Activated T-cell treated with anti-CD3 and anti-CD28 coated beads, Interleukin-2, amount 50 U/mL, for 4 hours (primary cell): ENCODE data around the gene NR3C1. TPM values are rescaled to one million over a fixed set of nuclear protein-coding genes. Genes with fewer than 3 reads are reported as not detected.

Experiments used
- ATAC-seq, 2 donors: fragments of 200-7000 bp; cut with Tn5 transposase; one replicate each; pipeline ENCODE4 v1.10.0; 2021
- DNase-seq: peaks from one replicate; pipeline ENCODE4 v3.0.0-alpha.2; 2020
- H3K27me3 Mint-ChIP-seq: one replicate; pipeline ENCODE4 v1.8.0; 2021; ENCODE audit warnings: low read depth, mixed read lengths
- H3K36me3 Mint-ChIP-seq: one replicate; pipeline ENCODE4 v1.8.0; 2022; ENCODE audit warnings: mixed read lengths; ENCODE audit not compliant: insufficient read depth
- H3K4me1 Mint-ChIP-seq: one replicate; pipeline ENCODE4 v1.8.0; 2021; ENCODE audit warnings: low read depth, mixed read lengths
- H3K4me3 Mint-ChIP-seq: one replicate; pipeline ENCODE4 v1.8.0; 2021; ENCODE audit warnings: mild to moderate bottlenecking, moderate library complexity, mixed read lengths
- H3K9me3 Mint-ChIP-seq: one replicate; pipeline ENCODE4 v1.8.0; 2021; ENCODE audit warnings: mixed read lengths
- total RNA-seq, 3 donors: library from RNA; stranded (reverse); gene quantifications; one replicate each; pipeline ENCODE4 v1.2.1, GENCODE V29; 2021

NR3C1 gene
- total RNA-seq, 3 donors from 2014 or later = 40.2 to 53.3 (median 43.1) TPM

DNA sequence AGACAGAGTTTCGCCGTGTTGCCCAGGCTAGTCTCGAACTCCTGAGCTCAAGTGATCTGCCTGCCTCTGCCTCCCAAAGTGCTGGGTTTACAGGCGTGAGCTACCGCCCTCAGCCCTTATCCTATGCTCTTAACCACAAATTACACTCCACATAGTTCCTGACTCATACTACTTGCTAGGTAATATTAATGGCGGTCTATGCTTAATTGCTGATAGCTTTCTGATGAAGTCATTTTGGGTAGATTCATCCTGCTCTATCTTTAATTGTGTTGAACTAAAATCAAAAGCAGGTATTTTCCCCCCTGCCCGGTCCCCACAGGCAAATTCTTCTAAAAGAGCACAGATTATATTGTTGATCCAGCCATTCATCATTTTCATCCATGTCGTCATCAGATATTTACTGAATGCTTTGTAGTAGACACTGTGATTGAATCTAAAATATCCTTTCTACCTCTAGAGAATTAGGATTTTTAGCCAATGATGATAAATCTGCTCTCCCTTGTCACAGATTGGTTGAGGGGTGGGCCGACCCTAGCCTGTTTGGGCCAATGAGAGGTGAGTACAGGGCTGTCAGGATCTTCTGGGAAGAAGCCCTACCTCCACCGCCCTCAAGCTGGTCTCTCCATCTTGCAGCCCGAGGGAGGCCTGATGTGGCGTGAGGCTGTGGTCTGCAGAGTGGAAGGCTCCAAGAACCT lies 144.8 kb downstream of the NR3C1 start:
- H3K9me3 Mint-ChIP-seq = no peaks in the 10 kb centered on the region
- no peaks in the 10 kb centered on the region for H3K36me3 Mint-ChIP-seq
- ATAC-seq = no peak
- H3K4me3 Mint-ChIP-seq = no peak overlapping the region
- no peaks in the 10 kb centered on the region for H3K27me3 Mint-ChIP-seq
- no peak for DNase-seq
- peaks cover 12% of the 10 kb centered on the region for H3K4me1 Mint-ChIP-seq

DNA sequence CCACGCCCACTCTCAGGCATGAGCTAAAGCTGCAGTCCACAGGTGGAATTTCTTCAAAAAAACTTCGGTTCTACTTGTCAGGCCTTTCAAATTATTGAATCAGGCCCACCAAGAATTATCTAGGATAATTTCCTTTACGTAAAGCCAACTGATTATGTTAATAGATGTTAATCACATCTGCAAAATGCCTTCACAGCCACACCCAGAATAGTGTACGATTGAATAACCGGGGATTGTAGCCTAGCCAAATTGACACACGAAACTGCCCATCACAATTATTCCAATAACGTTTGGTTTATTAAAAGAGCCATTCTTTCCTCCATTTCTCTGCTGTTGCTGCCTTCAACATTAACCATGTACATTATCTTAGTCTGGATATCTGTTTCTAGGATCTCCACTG lies 148.7 kb downstream of the NR3C1 start:
- Mint-ChIP-seq H3K27me3 (no peaks in the 10 kb centered on the region), H3K4me3 (no peak overlapping the region), H3K36me3 (no peaks in the 10 kb centered on the region), H3K4me1 (no peaks in the 10 kb centered on the region), H3K9me3 (no peaks in the 10 kb centered on the region)
- ATAC-seq (no peak), DNase-seq (no peak)

DNA sequence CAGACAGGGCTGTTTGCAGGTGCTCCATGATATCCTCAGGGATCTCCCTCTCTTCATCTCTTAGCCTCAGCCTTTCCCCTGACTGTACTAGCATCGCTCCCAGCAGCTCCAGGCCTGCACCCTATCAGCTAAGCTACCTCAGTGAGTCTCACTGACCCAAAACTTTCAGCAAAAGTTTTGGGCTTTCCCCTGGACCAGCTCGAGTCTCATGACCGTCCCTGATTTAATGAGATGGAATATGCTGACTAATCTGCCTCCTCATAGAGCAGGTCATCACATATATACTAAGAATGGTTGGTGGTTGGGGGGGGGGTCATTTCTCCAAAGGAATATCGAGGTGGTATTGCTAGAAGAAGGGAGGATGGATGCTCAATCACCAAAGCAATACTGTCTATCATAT lies 151.5 kb downstream of the NR3C1 start:
- H3K4me1 Mint-ChIP-seq = no peaks in the 10 kb centered on the region
- DNase-seq = no peak

DNA sequence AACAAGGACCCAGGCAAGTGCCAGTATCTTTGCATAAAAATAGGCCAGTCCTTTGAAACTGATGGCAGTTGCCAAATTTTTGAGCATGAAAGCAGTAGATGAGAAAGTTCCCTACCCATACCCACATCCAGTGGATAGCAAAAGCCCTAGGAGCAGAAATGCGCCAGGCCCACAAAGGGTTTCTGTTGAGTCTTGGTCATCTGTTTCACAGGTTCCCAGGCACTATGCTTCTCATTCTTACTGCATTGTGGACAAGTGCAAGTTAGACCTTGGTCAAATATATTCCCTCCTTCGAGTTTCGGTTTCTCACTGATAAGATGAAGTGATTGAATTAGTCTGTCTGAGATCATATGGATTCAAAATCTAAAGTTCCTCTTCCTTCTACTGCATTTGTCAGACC lies 152.3 kb downstream of the NR3C1 start:
- DNase-seq (no peak), ATAC-seq (no peak)
- H3K4me3 Mint-ChIP-seq = no peak overlapping the region
- no peaks in the 10 kb centered on the region for H3K36me3 Mint-ChIP-seq
- no peaks in the 10 kb centered on the region for H3K4me1 Mint-ChIP-seq
- H3K9me3 Mint-ChIP-seq = no peaks in the 10 kb centered on the region
- H3K27me3 Mint-ChIP-seq = no peaks in the 10 kb centered on the region

More for the DNA sequence above, 151.5 kb downstream of the NR3C1 start:
- Mint-ChIP-seq H3K36me3 (no peaks in the 10 kb centered on the region), H3K4me3 (no peak overlapping the region), H3K27me3 (no peaks in the 10 kb centered on the region), H3K9me3 (no peaks in the 10 kb centered on the region)
- ATAC-seq = no peak

DNA sequence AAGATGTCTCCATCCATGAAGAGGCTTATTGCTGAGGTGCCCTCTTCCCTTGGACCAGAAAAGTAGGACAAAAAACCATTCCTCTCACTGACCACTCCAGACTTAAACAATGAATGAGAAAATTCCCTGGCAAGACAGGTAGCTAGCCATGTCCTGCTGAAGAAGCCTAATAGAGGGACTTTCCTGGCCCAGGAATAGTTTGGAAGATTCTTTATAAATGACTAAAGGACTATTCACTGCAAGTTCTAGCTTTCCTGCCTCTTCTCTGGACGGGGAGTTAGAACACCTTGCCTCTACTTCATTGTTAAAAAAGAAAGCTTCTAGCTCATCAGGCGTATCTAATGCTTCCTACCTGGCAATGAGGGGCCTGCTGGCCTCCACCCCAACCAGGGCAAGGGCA lies 153.6 kb downstream of the NR3C1 start:
- ATAC-seq = no peak
- H3K27me3 Mint-ChIP-seq = no peaks in the 10 kb centered on the region

DNA sequence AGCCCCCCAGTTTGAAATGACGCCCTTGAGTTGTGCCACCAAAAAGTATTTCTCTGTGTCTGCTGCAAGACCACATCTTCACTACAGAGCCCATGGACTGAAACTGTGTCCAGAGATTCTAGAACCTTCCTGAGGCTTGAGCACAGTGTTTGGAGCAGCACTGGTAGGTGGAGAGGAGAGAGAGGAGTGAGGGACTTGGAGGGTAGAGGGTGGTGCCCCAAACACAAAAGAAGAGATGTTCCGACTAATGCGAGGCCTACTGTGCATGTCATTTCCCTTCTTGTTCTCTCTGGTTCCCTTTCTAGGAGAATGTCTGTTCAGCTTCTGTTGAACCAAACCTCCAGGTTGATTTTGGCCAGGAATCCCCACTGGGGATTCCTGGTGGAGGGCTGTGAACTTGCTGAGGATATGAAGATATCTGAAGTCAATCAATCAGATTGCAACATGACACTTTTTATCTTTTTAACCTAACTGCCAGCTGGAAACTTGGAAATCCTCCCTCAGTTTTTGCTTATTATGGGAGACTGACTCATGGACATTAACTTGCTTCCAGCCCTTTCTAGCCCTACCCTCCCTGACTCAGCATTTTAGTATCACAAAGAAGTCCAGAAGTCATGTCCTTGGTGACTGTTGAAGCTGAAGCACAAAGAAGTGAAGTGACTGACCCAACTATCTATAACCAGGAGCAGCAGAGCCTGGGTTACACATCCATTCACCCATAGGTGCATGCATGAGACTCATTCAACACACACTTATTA lies 154.5 kb downstream of the NR3C1 start:
- H3K4me3 Mint-ChIP-seq = no peak overlapping the region
- H3K4me1 Mint-ChIP-seq = no peaks in the 10 kb centered on the region
- H3K9me3 Mint-ChIP-seq = peaks cover 3% of the 10 kb centered on the region
- DNase-seq (no peak), ATAC-seq (no peak)
- no peaks in the 10 kb centered on the region for H3K36me3 Mint-ChIP-seq
- no peaks in the 10 kb centered on the region for H3K27me3 Mint-ChIP-seq

More for the DNA sequence above, 153.6 kb downstream of the NR3C1 start:
- DNase-seq = no peak
- no peaks in the 10 kb centered on the region for H3K36me3 Mint-ChIP-seq
- H3K9me3 Mint-ChIP-seq = peaks cover 3% of the 10 kb centered on the region
- H3K4me3 Mint-ChIP-seq = no peak overlapping the region
- H3K4me1 Mint-ChIP-seq = no peaks in the 10 kb centered on the region

DNA sequence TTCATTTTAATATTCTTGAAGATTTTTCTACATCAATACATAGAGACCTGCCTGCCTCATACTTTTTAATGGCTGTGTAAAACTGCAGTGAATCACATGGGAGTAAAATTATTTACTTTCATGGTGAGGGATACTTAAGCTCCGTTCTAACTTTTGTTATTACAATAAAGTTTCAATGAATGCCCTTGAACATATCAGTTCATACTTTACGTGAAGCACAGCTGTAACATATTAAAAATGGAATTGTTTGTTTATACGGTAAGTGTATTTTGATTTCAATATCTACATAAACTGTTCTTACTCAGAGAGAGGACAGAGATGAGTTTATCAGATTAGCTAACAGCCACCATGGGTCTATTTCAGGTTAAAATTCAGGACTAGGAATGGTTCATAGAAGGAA lies 155.1 kb downstream of the NR3C1 start:
- Mint-ChIP-seq H3K27me3 (no peaks in the 10 kb centered on the region), H3K36me3 (no peaks in the 10 kb centered on the region), H3K4me1 (no peaks in the 10 kb centered on the region), H3K4me3 (no peak overlapping the region), H3K9me3 (peaks cover 3% of the 10 kb centered on the region)
- ATAC-seq (no peak), DNase-seq (no peak)

DNA sequence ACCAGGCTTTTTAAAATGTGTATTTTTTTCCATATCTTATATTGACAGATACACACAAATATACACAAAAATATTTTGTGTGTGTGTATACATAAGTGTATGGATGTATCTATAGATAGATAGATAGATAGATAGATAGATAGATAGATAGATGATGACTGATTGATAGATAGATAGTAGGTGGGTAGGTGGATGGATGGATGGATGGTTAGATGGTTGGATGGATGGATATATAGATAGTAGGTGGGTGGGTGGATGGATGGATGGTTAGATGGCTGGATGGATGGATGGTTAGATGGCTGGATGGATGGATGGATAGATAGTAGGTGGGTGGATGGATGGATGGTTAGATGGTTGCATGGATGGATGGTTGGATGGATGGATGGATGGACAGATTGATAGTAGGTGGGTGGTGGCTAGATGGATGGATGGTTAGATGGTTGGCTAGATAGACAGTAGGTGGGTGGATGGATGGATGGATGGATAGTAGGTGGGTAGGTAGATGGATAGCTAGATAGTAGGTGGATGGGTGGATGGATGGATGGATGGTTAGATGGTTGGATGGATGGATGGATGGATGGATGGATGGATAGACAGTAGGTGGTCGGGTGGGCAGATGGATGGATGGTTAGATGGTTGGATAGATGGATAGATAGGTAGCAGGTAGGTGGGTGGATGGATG lies 156.2 kb downstream of the NR3C1 start:
- no peak overlapping the region for H3K4me3 Mint-ChIP-seq
- H3K27me3 Mint-ChIP-seq = no peaks in the 10 kb centered on the region
- DNase-seq (no peak), ATAC-seq (no peak)
- H3K9me3 Mint-ChIP-seq = peaks cover 3% of the 10 kb centered on the region
- H3K36me3 Mint-ChIP-seq = no peaks in the 10 kb centered on the region
- H3K4me1 Mint-ChIP-seq = no peaks in the 10 kb centered on the region

DNA sequence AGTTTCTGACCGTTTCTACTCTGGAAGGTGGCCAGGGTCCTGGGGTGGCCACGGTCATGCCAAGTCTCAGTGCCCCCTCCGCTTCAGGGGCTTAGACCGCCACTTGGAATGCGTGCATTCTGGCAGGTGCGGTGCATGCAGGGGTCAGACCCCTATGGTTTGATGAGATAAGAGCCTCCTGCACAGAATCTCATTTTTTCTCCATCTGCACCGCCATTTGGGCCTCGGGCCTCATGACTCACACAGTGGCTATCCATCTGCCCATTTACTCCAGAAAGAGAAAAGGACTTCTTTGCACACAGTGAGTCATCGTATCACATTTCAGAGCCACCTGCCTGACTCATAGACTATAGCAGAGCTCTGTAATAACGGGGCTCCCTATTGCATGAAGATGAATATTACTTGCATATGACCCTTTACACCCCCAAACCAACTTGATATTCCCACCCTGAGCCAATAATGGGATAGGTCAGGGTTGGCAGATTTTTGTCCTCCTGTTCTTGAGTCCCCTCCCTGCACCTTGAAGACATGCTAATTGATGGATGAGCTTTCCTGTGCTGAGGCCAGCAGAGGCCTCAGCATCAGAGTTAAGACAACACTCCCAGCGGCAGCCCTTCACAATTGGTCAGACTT lies 157.4 kb downstream of the NR3C1 start:
- ATAC-seq (no peak), DNase-seq (no peak)
- Mint-ChIP-seq H3K4me3 (no peak overlapping the region), H3K36me3 (no peaks in the 10 kb centered on the region), H3K4me1 (no peaks in the 10 kb centered on the region), H3K9me3 (peaks cover 3% of the 10 kb centered on the region), H3K27me3 (no peaks in the 10 kb centered on the region)

DNA sequence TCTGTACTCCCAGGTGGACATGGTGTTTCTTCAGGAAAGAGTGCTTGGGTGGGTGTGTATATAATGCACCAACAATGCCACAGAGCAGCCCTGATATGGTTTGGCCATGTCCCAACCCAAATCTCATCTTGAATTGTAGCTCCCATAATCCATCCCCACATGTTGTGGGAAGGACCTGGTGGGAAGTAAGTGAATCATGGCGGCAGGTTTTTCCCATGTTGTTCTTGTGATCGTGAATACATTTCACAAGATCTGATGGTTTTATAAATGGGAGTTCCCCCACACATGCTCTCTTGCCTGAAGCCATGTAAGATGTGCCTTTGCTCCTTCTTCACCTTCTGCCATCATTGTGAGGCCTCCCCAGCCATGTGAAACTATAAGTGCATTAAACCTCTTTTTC lies 158.5 kb downstream of the NR3C1 start:
- ATAC-seq (no peak), DNase-seq (no peak)
- no peaks in the 10 kb centered on the region for H3K27me3 Mint-ChIP-seq
- no peaks in the 10 kb centered on the region for H3K4me1 Mint-ChIP-seq
- peaks cover 3% of the 10 kb centered on the region for H3K9me3 Mint-ChIP-seq
- no peaks in the 10 kb centered on the region for H3K36me3 Mint-ChIP-seq
- no peak overlapping the region for H3K4me3 Mint-ChIP-seq

DNA sequence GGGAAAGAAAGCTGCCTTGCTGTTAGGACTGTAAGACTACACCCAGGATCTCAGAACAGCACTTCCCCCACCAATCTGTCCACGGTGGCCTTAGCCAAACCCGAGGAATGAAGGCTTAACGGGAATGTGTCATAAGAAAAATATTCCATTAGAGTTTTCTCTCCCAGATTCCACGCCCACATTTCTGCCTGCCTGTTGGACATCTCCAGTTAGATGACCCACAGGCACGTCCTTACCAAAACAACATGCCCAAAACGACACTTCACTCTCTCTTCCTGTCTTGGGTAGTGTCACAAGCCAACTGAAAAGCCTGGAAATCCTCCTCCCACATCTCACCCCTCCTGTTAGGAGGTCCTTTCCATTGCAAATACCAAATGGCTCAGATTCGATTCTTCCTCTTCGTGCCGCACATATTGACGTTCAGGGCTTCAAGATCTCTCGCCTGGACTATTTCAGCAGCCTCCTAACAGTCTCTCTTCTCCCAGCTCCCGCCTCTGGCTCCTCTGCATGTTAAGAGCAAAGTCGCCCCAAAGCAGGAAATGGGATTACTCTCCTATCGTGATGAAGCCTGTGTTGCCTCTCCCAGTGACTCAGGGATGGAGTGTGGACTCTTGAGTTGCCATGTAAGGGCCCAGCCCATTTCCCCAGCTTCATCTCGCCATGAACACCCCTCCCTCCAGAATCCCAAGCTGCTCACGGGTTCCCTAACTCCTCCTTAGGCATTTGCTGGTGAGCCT lies 159.3 kb downstream of the NR3C1 start:
- no peak overlapping the region for H3K4me3 Mint-ChIP-seq
- peaks cover 3% of the 10 kb centered on the region for H3K9me3 Mint-ChIP-seq
- no peaks in the 10 kb centered on the region for H3K27me3 Mint-ChIP-seq
- DNase-seq (no peak), ATAC-seq (no peak)
- H3K4me1 Mint-ChIP-seq = no peaks in the 10 kb centered on the region
- H3K36me3 Mint-ChIP-seq = no peaks in the 10 kb centered on the region

DNA sequence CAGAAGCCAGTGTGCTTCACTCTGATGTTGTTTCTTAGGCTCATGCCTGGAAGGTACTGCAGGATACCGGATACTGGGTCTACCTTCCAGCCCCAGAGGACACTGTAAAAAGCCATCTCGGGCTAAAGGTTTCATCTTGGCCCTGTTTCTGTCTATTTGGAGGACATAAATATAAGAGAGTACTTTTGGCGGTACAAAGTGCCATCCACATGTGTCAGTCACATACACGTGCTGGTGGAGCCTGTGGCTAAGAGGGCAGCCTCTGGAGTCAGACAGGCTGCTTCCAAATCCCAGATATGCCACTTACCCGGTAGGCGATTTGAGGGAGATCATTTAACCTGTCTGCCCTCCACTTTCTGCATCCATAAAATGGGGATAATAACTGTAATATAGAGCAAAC lies 160.4 kb downstream of the NR3C1 start:
- Mint-ChIP-seq H3K9me3 (peaks cover 3% of the 10 kb centered on the region), H3K27me3 (no peaks in the 10 kb centered on the region), H3K36me3 (no peaks in the 10 kb centered on the region), H3K4me1 (no peaks in the 10 kb centered on the region), H3K4me3 (no peak overlapping the region)
- ATAC-seq (no peak), DNase-seq (no peak)

DNA sequence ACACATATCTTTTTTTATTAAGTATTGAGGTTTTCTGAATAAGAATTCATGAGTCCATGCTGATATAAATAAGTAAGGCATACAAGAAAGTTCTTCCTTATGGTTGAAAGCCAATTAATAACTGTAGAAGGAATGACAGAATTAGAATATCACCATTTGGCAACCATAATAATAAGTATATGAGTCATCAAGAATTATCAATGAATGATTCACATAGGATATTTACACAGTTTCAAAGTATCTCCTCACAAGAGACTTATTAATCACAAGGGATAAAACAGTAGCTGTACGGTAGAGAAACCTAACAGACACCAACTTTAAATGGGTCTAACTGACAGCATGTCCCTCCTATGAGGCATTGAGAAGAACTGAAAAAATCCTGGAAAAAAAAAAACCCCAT lies 161.6 kb downstream of the NR3C1 start:
- H3K36me3 Mint-ChIP-seq = no peaks in the 10 kb centered on the region
- DNase-seq = no peak
- ATAC-seq = no peak
- no peak overlapping the region for H3K4me3 Mint-ChIP-seq
- no peaks in the 10 kb centered on the region for H3K27me3 Mint-ChIP-seq
- H3K4me1 Mint-ChIP-seq = no peaks in the 10 kb centered on the region
- peaks cover 3% of the 10 kb centered on the region for H3K9me3 Mint-ChIP-seq
